GM19467 (cell line): ENCODE measurements around the gene SETDB2.

Source experiments
- ATAC-seq: cut with Tn5 transposase; IDR thresholded peaks from one replicate; pipeline ENCODE4 v1.9.1; 2021; ENCODE audit warnings: mild to moderate bottlenecking, moderate library complexity; ENCODE audit not compliant: unreplicated experiment

Gene SETDB2

DNA sequence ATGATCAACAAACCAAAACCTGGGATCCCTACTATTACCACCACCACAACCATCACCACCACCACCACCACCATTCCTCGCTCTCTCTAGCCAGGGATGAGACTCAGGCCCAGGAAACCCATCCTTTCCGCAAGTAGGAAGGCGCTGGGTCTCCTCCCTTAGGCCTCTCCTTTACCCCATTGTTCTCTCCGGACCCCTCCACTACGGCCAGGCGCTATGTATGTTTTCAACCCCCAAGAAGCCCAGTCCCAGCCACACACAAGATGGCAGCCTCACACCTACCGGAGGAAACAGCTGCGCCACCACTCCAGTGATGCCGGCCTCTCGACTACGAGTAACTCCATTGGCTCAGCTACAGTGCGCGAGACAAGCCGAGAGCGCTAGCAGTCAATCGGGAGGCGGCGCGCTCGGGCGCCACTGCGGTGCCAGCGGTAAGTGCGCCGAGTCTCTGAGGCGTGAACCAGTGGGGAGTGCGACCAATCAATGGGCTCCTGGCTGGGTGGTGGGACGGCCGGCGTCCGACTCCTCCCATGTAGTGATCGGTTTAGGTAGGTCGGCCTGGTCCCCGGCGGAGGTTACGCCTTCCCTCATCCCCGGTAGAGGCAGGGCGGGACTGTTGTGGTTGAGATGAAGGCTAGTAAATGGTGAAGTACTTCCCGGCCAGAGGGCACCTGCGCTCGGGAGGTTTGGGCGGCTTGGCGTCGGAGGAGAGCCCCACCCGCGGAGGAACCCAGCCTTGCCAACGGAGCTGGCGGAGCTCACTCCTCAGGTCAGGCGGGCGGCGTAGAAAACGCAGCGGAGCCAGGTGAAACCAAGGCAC is at the start of gene SETDB2, which contains the start of gene CAB39L:
SETDB2 (plus strand) TSS at position 571 of the 820 bp plus-strand sequence. CDS start 7,620 bp downstream, outside the sequence.
CAB39L (minus strand) TSS at position 361 of the 820 bp plus-strand sequence. CDS start 61,154 bp downstream, outside the sequence.
- ATAC-seq, result peak; percentile 94

GRCh38 chr13:49395451-49395865 is 48.6 kb upstream of the SETDB2 start:
- no peak for ATAC-seq

DNA sequence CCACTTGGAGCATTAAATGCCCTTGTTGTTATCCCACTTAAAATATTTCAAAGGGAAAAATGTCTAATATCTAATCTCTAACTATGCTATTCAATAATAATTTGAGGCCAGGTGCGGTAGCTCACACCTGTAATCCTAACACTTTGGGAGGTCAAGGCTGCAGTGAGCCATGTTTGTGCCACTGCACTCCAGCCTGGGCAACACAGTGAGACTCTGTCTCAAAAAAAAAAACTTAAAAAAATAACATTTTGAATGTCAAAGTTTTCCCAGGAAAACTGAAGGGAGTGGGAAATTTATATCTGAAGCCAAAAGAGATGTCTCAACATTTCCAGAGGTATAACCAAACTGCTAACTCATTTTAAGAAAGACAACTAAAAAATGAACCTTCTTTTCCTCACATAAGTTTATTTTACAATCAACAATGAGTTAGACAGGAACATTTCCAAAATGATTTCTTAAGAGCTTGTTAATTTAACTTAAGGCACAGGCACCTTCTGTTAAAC is 48.1 kb upstream of the SETDB2 start:
- no peak for ATAC-seq

- ATAC-seq, result no peak
Observed at GRCh38 chr13:49399801-49400472, 44.1 kb upstream of the SETDB2 start.

DNA sequence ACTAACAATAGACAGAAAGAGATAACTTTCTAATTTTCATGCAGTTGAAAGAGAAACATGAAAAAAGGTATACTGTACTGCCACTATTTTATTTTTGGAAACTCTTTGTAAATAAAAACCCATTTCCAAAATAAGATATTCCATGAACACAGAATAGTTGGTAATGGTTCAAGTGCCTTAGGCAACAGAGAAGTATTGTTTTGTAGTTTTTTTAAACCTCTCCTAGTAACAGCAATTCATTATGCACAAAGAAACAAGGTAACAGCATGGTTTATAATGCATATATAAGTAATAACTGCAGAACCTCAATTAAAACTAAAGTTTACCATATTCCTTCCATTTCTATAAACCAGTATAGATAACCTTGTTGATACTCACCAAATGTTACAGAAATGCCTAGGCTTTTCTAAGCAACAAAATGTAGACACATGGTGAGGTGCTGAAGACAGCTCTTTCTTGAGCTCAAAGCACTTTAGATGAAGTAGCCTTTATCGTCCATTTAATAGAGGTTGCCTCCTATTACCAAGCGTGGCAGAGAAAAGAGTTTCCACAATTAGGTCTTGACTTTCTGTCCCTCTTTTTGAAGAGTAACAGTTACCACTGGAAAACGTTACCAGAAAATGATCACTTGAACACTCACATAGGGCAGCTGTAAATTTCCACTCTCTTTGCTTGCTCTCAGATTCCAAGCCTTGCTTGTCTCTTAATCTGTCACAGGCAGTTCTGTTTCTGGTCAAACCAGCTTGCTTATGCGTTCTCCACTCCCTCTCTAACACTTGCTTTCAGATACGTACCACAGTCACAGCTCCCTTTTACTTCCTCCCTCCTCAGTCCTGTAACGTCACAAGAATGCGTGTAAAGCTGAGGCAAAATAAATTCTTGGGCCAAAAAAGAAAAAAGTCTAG is 43.1 kb upstream of the SETDB2 start:
- no peak for ATAC-seq

DNA sequence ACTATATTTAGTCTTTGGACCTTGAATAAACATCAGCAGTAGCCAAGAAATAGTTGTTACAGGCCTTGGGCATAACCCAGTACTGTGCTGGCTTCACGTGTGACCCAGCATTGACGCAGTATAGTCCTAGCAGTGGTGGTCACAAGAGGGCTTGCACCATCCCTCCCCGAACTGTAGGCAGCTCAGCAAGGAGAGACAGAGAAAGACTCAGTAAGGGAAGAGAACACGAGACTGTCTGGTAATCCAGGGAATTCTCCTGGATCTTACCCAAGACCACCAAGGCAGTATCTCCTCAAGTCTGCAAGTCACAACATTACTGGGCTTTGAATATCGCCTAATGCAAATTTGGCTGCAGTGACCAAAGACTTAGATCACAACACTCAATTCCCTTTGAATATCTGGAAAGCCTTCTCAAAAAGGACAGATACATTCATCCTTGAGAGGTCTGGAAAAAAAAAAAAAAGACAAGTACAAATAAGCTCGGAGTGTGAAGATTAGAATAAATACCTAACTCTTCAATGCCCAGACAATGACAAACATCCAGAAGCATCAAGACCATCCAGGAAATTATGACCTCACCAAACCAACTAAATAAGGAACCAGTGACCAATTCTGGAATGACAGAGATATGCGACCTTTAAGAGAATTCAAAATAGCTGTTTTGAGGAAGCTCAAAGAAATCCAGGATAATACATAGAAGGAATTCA is 39.9 kb upstream of the SETDB2 start:
- ATAC-seq, result no peak

- ATAC-seq, result no peak
Observed at GRCh38 chr13:49404703-49405020, 39.4 kb upstream of the SETDB2 start.

GRCh38 chr13:49407068-49407467 is 37.0 kb upstream of the SETDB2 start:
- ATAC-seq, result no peak

GRCh38 chr13:49407936-49408335 is 36.1 kb upstream of the SETDB2 start:
- ATAC-seq, result no peak

DNA sequence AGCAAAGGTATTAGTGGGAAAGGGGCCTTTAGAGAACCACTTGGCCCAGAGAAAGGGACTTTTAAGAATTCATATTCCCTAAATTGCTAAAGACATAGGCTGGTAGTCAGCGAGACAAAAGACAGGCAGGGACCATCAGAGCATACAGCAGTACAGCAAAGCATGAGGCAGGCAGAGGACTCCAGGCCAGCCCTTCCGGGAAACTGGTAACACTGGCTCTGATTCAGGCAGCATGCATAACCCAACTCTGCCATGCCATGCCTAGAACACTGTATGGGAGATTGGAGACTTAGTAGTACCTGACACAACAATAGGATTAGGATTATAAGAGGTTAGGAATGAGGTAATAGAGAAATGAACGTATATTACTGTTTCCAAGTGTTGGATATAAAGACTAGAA is 35.1 kb upstream of the SETDB2 start:
- ATAC-seq, result no peak

- ATAC-seq, result no peak
Observed at GRCh38 chr13:49410006-49410405, 34.1 kb upstream of the SETDB2 start.

- ATAC-seq, result no peak
Observed at GRCh38 chr13:49410477-49410876, 33.6 kb upstream of the SETDB2 start.

DNA sequence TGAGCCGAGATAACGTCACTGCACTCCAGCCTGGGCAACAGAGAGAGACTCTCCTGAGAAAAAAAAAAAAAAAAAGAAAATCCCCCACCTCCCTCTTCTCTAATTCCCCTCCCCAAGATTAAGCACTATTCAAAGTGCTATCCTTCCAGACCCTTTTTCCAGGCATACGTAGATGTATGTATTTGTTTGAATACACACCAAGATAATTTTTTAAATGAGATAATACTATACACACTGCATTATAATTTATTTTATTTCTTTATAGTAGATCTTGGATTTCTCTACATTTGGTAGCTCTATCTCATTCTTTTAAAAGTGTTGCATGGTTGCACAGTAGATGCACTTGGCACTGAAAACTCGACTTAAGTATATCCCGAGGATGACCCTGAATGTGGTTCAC is 32.7 kb upstream of the SETDB2 start:
- no peak for ATAC-seq

- no peak for ATAC-seq
Observed at GRCh38 chr13:49412749-49413148, 31.3 kb upstream of the SETDB2 start.

- ATAC-seq, result no peak
Observed at GRCh38 chr13:49417161-49417560, 26.9 kb upstream of the SETDB2 start.

DNA sequence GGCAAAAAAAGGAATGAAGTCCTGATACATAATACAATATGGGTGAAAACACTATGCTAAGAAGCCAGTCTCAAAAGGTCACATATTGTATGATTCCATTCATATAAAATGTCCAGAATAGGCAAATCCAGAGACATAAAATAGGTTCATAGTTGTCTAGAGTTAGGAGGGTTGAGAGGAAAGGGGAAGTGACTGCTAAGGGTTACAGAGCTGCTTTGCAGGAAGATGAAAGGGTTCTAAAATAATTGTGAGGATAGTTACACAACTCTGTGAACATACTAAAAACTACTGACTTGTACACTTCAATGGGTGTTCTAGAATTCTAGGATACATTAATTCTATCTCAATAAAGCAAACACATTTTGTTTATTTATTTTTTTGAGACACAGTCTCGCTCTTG is 25.9 kb upstream of the SETDB2 start:
- ATAC-seq, result no peak

GRCh38 chr13:49419276-49419675 is 24.8 kb upstream of the SETDB2 start:
- no peak for ATAC-seq

- peak; percentile 83 for ATAC-seq
Observed at GRCh38 chr13:49421391-49421790, 22.7 kb upstream of the SETDB2 start.

DNA sequence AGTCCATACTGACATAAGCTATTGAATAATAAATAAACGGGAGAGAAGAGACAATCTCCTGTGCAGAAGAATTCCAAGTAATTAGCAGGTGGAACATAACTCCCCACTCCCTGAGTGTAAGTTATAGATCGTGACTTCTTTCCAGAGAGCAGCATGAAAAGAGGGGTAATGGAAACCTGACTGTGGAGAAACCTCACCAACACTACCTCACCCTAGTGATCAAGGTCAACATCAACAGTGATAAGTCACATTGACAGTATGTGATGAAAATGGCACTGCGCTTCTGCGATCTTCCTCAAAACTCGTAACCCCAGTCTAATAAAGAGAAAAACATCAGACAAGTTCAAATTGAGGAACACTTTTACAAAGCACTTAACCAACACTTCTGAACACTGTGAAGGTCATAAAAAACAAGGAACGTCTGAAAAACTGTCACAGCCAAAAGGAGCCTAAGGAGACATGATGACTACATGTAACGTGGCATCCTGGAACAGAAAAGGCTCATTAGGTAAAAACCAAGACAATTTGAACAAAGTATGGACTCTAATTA is 20.0 kb upstream of the SETDB2 start:
- ATAC-seq, result no peak
